GM12878 (cell line): ENCODE measurements around the gene CNOT8. TPM values are rescaled to one million over a fixed set of nuclear protein-coding genes. Genes with fewer than 3 reads are reported as not detected.

Experiments used
- ATAC-seq: fragments of 200-7000 bp; cut with Tn5 transposase; 3 replicates; pipeline ENCODE4 v1.9.1; 2020; ENCODE audit warnings: mild to moderate bottlenecking, moderate library complexity
- BruUV-seq: library from RNA; stranded (reverse); fragments of 400-500 nt; replicated peaks from 2 replicates; lab custom pipeline; 2021; lab: Mats Ljungman, UMichigan
- CTCF ChIA-PET: fragments of 300-600 bp; sonication (Branson Sonifier 250); formaldehyde crosslinking; extraction: SDS; loops from one replicate; lab custom pipeline; 2021; ENCODE audit warnings: inconsistent platforms; lab: Yijun Ruan, JAX
- POLR2A ChIA-PET: fragments of 350-600 bp; formaldehyde crosslinking; extraction: SDS; loops from one replicate; lab custom pipeline; 2021; ENCODE audit warnings: inconsistent platforms; lab: Charles Lee
- RAD21 ChIA-PET: fragments of 300-600 bp; sonication (Branson Sonifier 250); formaldehyde crosslinking; loops from one replicate; lab custom pipeline; 2023; ENCODE audit warnings: antibody characterized with exemption; ENCODE audit not compliant: unreplicated experiment; lab: Charles Lee
- SMC1A ChIA-PET: fragments of 300-600 bp; sonication (Branson Sonifier 250); formaldehyde crosslinking; loops from one replicate; lab custom pipeline; 2023; ENCODE audit not compliant: unreplicated experiment, uncharacterized antibody; lab: Charles Lee
- DNase-seq: peaks from one replicate; pipeline ENCODE4 v3.0.0-alpha.2; 2011; ENCODE audit warnings: low read depth, low spot score
- FAIRE-seq: peaks from 3 replicates; lab custom pipeline; 2011; peaks lifted over from hg19 to GRCh38; lab: Jason Lieb, UNC
- H2AFZ ChIP-seq: 2 replicates; pipeline ENCODE4 v1.6.0; 2011; ENCODE audit warnings: low read depth, low read length, control low read depth; ENCODE audit not compliant: control insufficient read depth
- H3K27ac ChIP-seq: 2 replicates; pipeline ENCODE4 v1.5.1; 2011; ENCODE audit warnings: control low read depth; ENCODE audit not compliant: control insufficient read depth, insufficient read depth
- H3K27me3 ChIP-seq, 2 experiments: replicated peaks in 1 of 2; 2 replicates each; pipeline versions ENCODE4 v1.6.0 to v1.6.1; 2011; ENCODE audit warnings: low read length in 1 of 2; ENCODE audit not compliant: control insufficient read depth in 2 of 2, insufficient read depth in 2 of 2
- H3K36me3 ChIP-seq, 2 experiments: 2 replicates each; pipeline ENCODE4 v1.5.1; 2011; ENCODE audit warnings: low read length in 1 of 2; ENCODE audit not compliant: control insufficient read depth in 2 of 2, insufficient read depth in 2 of 2
- H3K4me1 ChIP-seq: 2 replicates; pipeline ENCODE4 v1.6.1; 2011; ENCODE audit warnings: mild to moderate bottlenecking, low read length, moderate library complexity, mixed read lengths; ENCODE audit not compliant: control insufficient read depth, insufficient read depth
- H3K4me2 ChIP-seq: 2 replicates; pipeline ENCODE4 v1.6.0; 2011; ENCODE audit warnings: control low read depth; ENCODE audit not compliant: control insufficient read depth, insufficient read depth
- H3K4me3 ChIP-seq: fragments of 200-600 bp; sonication (generic); 2 replicates; pipeline ENCODE4 v1.5.1; 2016
- H3K79me2 ChIP-seq: 2 replicates; pipeline ENCODE4 v1.6.0; 2011; ENCODE audit warnings: low read length; ENCODE audit not compliant: control insufficient read depth, insufficient read depth
- H3K9ac ChIP-seq: 2 replicates; pipeline ENCODE4 v1.8.0; 2011; ENCODE audit warnings: low read length, control low read depth, mixed read lengths; ENCODE audit not compliant: control insufficient read depth, insufficient read depth
- H3K9me3 ChIP-seq: replicated peaks from 3 replicates; pipeline ENCODE4 v1.5.1; 2011; ENCODE audit warnings: mild to moderate bottlenecking, low read length; ENCODE audit not compliant: control insufficient read depth, insufficient read depth
- H4K20me1 ChIP-seq: 2 replicates; pipeline ENCODE4 v1.6.0; 2011; ENCODE audit not compliant: control insufficient read depth, insufficient read depth
- CBFB ChIP-seq: IDR thresholded peaks from 2 replicates; pipeline ENCODE4 v1.6.1; 2016; ENCODE audit warnings: antibody characterized with exemption, low read depth
- MXI1 ChIP-seq: fragments of 150-350 bp; IDR thresholded peaks from 2 replicates; pipeline ENCODE4 v1.6.1; 2011; ENCODE audit warnings: low read depth, mild to moderate bottlenecking, inconsistent platforms, low read length, improper control_type of control experiment
- NFIC ChIP-seq: IDR thresholded peaks from 2 replicates; pipeline ENCODE4 v1.6.1; 2012; ENCODE audit warnings: low read depth, mild to moderate bottlenecking, inconsistent platforms, low read length, moderate library complexity
- SMC3 ChIP-seq: IDR thresholded peaks from 2 replicates; pipeline ENCODE4 v1.6.1; 2011; ENCODE audit warnings: low read length, improper control_type of control experiment, borderline replicate concordance
- WGBS: methylation state at CpG from one replicate; pipeline ENCODE4 v1.1.6; 2016; ENCODE audit warnings: low lambda C conversion rate; ENCODE audit not compliant: insufficient replicate concordance, insufficient coverage; ENCODE audit errors: missing lambda C conversion rate; 5-methylcytosine and 5-hydroxymethylcytosine counted together
- in situ Hi-C: fragments of 300-500 bp; cut with MboI; formaldehyde crosslinking; loops from 9 replicates; pipeline ENCODE4 v1.14.3; 2018; ENCODE audit warnings: mixed read lengths
- intact Hi-C: fragments of 100-400 bp; cut with micrococcal nuclease; formaldehyde crosslinking; loops from one replicate; pipeline ENCODE4 v1.14.2; 2022; ENCODE audit not compliant: unreplicated experiment
- polyA plus RNA-seq, 11 experiments: library from polyadenylated mRNA; depleted of rRNA in 4 of 11; unstranded in 6 of 11; stranded (reverse) in 5 of 11; fragments of >200 nt; fragmentation: Nextera tagmentation in 4 of 11; fragmentation: Illumina TruSeq in 1 of 11; extraction: Ambion mirVana in 4 of 11; extraction: Trizol in 1 of 11; gene quantifications; 1 replicate in 1 of 11; 2 replicates in 10 of 11; pipeline versions ENCODE4 v1.2.1 to v1.2.3, GENCODE V29; 2011 to 2016; ENCODE audit warnings: inconsistent platforms in 2 of 11, missing spikeins in 2 of 11, low read depth in 1 of 11
- total RNA-seq, 4 experiments: library from RNA; depleted of rRNA in 3 of 4; stranded (reverse); fragments of >200 nt in 3 of 4; fragmentation: Illumina TruSeq in 1 of 4; extraction: Trizol in 1 of 4; gene quantifications; 2 replicates each; pipeline versions ENCODE4 v1.2.1 to v1.2.3, GENCODE V29; 2013 to 2021
- TF ChIP-seq, protein P1 (sequence below), 3 experiments: IDR thresholded peaks in 2 of 3; conservative IDR thresholded peaks in 1 of 3; 2 replicates each; pipeline ENCODE4 v1.5.1; 2011; ENCODE audit warnings: low read depth in 3 of 3, low read length in 3 of 3, mild to moderate bottlenecking in 3 of 3, control low read depth in 2 of 3, moderate library complexity in 2 of 3, inconsistent platforms in 1 of 3, mixed read lengths in 1 of 3; ENCODE audit not compliant: control insufficient read depth in 2 of 3, insufficient read depth in 1 of 3; ENCODE audit errors: extremely low read depth in 1 of 3

Gene CNOT8
- total and polyA plus RNA-seq, 10 of the 15 experiments (the other 5 are each of a cell fraction or from before 2014, with no cell fraction given) = 13.2 to 57.1 (median 39.0) TPM

DNA sequence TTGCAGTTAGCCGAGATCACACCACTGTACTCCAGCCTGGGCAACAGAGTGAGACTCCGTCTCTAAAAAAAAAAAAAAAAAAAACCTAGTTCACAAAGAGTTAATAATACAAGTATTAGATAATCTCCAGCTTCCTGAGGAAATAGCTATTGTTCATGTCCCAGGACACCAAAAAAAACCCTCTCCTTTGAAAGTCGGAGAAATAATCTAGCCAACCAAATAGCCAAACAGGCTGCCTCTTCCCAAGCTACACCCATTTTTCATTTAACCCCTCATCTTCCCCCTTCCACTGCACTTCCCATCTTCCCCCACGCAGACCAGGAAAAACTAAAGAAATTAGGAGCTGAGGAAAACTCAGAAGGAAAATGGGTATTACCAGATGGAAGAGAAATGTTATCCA, 23.6 kb downstream of the CNOT8 start:
- Histone ChIP-seq H3K4me1 (no peaks in the 10 kb centered on the region), H3K4me2 (no peak overlapping the region), H3K36me3 (peaks cover 3 to 11% of the 10 kb centered on the region in 2 experiments; a peak in 3 of 4 replicates), H3K9me3 (peaks cover 21% of the 10 kb centered on the region), H3K27me3 (no peaks in the 10 kb centered on the region), H3K4me3 (no peak overlapping the region), H3K27ac (no peak overlapping the region), H3K9ac (no peak overlapping the region), H4K20me1 (no peaks in the 10 kb centered on the region), H3K79me2 (no peaks in the 10 kb centered on the region), H2AFZ (no peak overlapping the region)
- intact Hi-C loops (no loop called here), in situ Hi-C loops (no loop called here)
- ChIA-PET RAD21 (no interaction called here), CTCF (interaction anchor here (1.0 kb wide), 1 partner anchor 14 kb away, joined by 3 read pairs; no protein-coding TSS in a partner anchor), SMC1A (interaction anchor here (1.4 kb wide), 1 partner anchor 10 kb away, joined by 3 read pairs; no protein-coding TSS in a partner anchor), POLR2A (no interaction called here)
- no TSS peak for BruUV-seq
- no peak for FAIRE-seq
- 94% methylated on average over 3 of the region's 4 CpGs for WGBS
- no peak for ATAC-seq
- TF ChIP-seq NFIC = no peak
- TF ChIP-seq CBFB = no peak
- TF ChIP-seq SMC3 = no peak
- TF ChIP-seq MXI1 = no peak
- TF ChIP-seq, protein P1, sequence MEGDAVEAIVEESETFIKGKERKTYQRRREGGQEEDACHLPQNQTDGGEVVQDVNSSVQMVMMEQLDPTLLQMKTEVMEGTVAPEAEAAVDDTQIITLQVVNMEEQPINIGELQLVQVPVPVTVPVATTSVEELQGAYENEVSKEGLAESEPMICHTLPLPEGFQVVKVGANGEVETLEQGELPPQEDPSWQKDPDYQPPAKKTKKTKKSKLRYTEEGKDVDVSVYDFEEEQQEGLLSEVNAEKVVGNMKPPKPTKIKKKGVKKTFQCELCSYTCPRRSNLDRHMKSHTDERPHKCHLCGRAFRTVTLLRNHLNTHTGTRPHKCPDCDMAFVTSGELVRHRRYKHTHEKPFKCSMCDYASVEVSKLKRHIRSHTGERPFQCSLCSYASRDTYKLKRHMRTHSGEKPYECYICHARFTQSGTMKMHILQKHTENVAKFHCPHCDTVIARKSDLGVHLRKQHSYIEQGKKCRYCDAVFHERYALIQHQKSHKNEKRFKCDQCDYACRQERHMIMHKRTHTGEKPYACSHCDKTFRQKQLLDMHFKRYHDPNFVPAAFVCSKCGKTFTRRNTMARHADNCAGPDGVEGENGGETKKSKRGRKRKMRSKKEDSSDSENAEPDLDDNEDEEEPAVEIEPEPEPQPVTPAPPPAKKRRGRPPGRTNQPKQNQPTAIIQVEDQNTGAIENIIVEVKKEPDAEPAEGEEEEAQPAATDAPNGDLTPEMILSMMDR (IDR thresholded peaks at IDR 0.05 in 2 of 3, conservative IDR thresholded peaks at IDR 0.05 in 1 of 3; ENCODE audit: control insufficient read depth in 2 of 3, extremely low read depth in 1 of 3, insufficient read depth in 1 of 3, low read depth in 3 of 3, low read length in 3 of 3) = no peak
- DNase-seq = no peak
